ENCODE results near the gene PLCL1.
A peak's percentile ranks its signal among the peaks of the same experiment; 100 is the strongest.

PLCL1 gene

DNA sequence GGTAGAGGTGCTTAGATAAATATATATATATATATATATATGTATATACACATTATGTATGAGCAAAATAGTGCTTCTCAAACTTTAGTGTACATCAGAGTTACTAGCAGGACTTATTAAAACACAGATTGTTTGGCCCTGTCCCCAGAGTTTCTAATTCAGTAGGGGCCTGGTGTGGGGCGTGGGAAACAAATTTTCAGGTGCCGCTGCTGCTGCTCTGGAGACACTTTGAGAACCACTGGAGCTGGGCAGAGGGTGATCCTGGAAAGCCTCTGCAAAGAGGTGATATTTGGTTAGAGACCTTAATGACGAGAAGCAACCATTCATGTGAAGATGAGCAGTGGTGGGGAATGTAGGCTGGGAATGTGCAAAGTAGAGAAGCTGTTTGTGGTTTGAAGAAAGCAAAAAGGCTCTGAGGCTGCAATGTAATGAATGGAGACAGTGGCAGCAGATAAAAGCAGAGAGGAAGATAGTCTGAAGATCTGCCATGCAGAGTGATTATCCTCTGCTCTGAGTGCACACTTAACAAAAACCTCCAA, 142.9 kb downstream of the PLCL1 start:
- TF ChIP-seq, protein P1, sequence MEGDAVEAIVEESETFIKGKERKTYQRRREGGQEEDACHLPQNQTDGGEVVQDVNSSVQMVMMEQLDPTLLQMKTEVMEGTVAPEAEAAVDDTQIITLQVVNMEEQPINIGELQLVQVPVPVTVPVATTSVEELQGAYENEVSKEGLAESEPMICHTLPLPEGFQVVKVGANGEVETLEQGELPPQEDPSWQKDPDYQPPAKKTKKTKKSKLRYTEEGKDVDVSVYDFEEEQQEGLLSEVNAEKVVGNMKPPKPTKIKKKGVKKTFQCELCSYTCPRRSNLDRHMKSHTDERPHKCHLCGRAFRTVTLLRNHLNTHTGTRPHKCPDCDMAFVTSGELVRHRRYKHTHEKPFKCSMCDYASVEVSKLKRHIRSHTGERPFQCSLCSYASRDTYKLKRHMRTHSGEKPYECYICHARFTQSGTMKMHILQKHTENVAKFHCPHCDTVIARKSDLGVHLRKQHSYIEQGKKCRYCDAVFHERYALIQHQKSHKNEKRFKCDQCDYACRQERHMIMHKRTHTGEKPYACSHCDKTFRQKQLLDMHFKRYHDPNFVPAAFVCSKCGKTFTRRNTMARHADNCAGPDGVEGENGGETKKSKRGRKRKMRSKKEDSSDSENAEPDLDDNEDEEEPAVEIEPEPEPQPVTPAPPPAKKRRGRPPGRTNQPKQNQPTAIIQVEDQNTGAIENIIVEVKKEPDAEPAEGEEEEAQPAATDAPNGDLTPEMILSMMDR (IDR thresholded peaks at IDR 0.05; ENCODE audit: low read depth, low read length), result no peak
- TF ChIP-seq, protein P2, sequence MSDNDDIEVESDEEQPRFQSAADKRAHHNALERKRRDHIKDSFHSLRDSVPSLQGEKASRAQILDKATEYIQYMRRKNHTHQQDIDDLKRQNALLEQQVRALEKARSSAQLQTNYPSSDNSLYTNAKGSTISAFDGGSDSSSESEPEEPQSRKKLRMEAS (IDR thresholded peaks at IDR 0.05; ENCODE audit: low read depth, low read length), result no peak
- no peak for TF ChIP-seq POLR2A (IDR thresholded peaks at IDR 0.05; ENCODE audit: extremely low read depth, insufficient read length)
- no peak for TF ChIP-seq MYC (IDR thresholded peaks at IDR 0.05; ENCODE audit: low read depth, low read length)
- no peak for DNase-seq (ENCODE audit: low read depth)
- H3K4me3 ChIP-seq (ENCODE audit: low read depth, low read length), result no peak overlapping the region

DNA sequence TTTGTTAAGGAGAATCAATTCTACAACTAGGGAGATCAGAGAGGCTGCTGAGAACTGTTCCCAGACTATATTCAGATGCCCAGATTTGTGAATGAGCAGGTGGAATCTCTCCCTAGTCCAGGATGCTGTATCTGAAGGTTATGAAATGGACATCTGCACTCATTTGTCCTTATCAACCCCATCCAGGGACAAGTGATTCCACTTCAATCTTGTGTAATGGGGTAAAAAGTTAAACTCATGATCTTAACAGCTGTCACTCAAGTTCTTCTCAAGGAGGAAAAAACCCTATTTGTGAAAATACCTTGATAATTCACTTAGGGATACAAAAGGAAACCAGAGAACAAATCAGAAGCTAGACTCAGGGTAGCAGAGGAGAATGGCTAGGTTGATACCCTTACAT, 144.8 kb downstream of the PLCL1 start:
- TF ChIP-seq, protein P1 (IDR thresholded peaks at IDR 0.05; ENCODE audit: low read depth, low read length), result no peak
- TF ChIP-seq POLR2A (IDR thresholded peaks at IDR 0.05; ENCODE audit: extremely low read depth, insufficient read length) (no peak), MYC (IDR thresholded peaks at IDR 0.05; ENCODE audit: low read depth, low read length) (no peak)
- TF ChIP-seq, protein P2 (IDR thresholded peaks at IDR 0.05; ENCODE audit: low read depth, low read length), result no peak
- no peak overlapping the region for H3K4me3 ChIP-seq (ENCODE audit: low read depth, low read length)
- DNase-seq (ENCODE audit: low read depth), result no peak

GRCh38 chr2:197950006-197950405, 145.6 kb downstream of the PLCL1 start:
- DNase-seq (ENCODE audit: low read depth), result no peak
- H3K4me3 ChIP-seq (ENCODE audit: low read depth, low read length), result no peak overlapping the region
- no peak for TF ChIP-seq POLR2A (IDR thresholded peaks at IDR 0.05; ENCODE audit: extremely low read depth, insufficient read length)
- TF ChIP-seq, protein P2 (IDR thresholded peaks at IDR 0.05; ENCODE audit: low read depth, low read length), result no peak
- TF ChIP-seq, protein P1 (IDR thresholded peaks at IDR 0.05; ENCODE audit: low read depth, low read length), result no peak
- TF ChIP-seq MYC (IDR thresholded peaks at IDR 0.05; ENCODE audit: low read depth, low read length), result no peak

GRCh38 chr2:197950724-197951123, 146.3 kb downstream of the PLCL1 start:
- TF ChIP-seq, protein P1 (IDR thresholded peaks at IDR 0.05; ENCODE audit: low read depth, low read length), result no peak
- TF ChIP-seq, protein P2 (IDR thresholded peaks at IDR 0.05; ENCODE audit: low read depth, low read length), result no peak
- no peak for TF ChIP-seq MYC (IDR thresholded peaks at IDR 0.05; ENCODE audit: low read depth, low read length)
- TF ChIP-seq POLR2A (IDR thresholded peaks at IDR 0.05; ENCODE audit: extremely low read depth, insufficient read length), result no peak
- DNase-seq (ENCODE audit: low read depth), result no peak
- H3K4me3 ChIP-seq (ENCODE audit: low read depth, low read length), result no peak overlapping the region

GRCh38 chr2:197952540-197953202, 148.3 kb downstream of the PLCL1 start:
- peak; percentile 67 for DNase-seq (ENCODE audit: low read depth)

More at GRCh38 chr2:197952540-197953202, 148.3 kb downstream of the PLCL1 start:
- H3K4me3 ChIP-seq (ENCODE audit: low read depth, low read length), result no peak overlapping the region
- TF ChIP-seq, protein P2 (IDR thresholded peaks at IDR 0.05; ENCODE audit: low read depth, low read length), result no peak
- TF ChIP-seq, protein P1 (IDR thresholded peaks at IDR 0.05; ENCODE audit: low read depth, low read length), result no peak
- TF ChIP-seq MYC (IDR thresholded peaks at IDR 0.05; ENCODE audit: low read depth, low read length) (no peak), POLR2A (IDR thresholded peaks at IDR 0.05; ENCODE audit: extremely low read depth, insufficient read length) (no peak)
